Measurements from ENCODE around the gene IL23R. TPM values are rescaled to one million over a fixed set of nuclear protein-coding genes. Genes with fewer than 3 reads are reported as not detected.

IL23R gene
- total and polyA plus RNA-seq, 8 donors, result 1.3 TPM; not detected in 7

DNA sequence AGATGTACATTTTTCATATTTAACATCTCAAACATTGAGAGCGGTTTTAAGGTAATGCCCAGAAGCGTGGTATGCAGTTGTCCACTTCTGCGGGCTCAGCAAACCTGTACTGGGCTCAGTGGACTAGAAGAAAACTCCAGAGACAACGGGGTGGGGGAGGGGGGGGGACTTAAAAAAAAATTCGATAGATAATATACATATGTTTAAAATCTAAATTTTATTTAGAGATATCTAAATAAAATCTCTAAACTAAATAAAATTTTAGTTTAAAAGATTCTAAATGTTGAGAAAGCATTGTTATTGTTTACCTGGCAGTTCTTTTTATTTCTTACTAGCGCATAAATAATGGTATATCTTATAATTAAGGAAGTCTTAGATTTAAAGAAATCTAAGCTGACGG, 140.3 kb downstream of the IL23R start:
- TF ChIP-seq POLR2A (IDR thresholded peaks at IDR 0.05) (no peak), POLR2AphosphoS5 (IDR thresholded peaks at IDR 0.05) (no peak), EP300 (IDR thresholded peaks at IDR 0.05) (no peak)
- TF ChIP-seq, protein P1, sequence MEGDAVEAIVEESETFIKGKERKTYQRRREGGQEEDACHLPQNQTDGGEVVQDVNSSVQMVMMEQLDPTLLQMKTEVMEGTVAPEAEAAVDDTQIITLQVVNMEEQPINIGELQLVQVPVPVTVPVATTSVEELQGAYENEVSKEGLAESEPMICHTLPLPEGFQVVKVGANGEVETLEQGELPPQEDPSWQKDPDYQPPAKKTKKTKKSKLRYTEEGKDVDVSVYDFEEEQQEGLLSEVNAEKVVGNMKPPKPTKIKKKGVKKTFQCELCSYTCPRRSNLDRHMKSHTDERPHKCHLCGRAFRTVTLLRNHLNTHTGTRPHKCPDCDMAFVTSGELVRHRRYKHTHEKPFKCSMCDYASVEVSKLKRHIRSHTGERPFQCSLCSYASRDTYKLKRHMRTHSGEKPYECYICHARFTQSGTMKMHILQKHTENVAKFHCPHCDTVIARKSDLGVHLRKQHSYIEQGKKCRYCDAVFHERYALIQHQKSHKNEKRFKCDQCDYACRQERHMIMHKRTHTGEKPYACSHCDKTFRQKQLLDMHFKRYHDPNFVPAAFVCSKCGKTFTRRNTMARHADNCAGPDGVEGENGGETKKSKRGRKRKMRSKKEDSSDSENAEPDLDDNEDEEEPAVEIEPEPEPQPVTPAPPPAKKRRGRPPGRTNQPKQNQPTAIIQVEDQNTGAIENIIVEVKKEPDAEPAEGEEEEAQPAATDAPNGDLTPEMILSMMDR (IDR thresholded peaks at IDR 0.05), result no peak
- Histone ChIP-seq H3K27ac (no peak overlapping the region), H3K4me3 (no peak overlapping the region), H3K4me1 (peaks cover 11 to 15% (median 13%) of the 10 kb centered on the region in 4 donors), H3K9me3 (no peaks in the 10 kb centered on the region), H3K36me3 (no peaks in the 10 kb centered on the region), H3K27me3 (peaks cover 0 to 20% (median 17%) of the 10 kb centered on the region in 3 donors)
- WGBS, 5 donors, result 88 to 91% (median 89%) methylated on average over 7 of the region's 7 CpGs
- intact Hi-C loops (cut with DNase I; ENCODE audit: low total_unique reads), result no loop called here
- DNase-seq, result no peak

DNA sequence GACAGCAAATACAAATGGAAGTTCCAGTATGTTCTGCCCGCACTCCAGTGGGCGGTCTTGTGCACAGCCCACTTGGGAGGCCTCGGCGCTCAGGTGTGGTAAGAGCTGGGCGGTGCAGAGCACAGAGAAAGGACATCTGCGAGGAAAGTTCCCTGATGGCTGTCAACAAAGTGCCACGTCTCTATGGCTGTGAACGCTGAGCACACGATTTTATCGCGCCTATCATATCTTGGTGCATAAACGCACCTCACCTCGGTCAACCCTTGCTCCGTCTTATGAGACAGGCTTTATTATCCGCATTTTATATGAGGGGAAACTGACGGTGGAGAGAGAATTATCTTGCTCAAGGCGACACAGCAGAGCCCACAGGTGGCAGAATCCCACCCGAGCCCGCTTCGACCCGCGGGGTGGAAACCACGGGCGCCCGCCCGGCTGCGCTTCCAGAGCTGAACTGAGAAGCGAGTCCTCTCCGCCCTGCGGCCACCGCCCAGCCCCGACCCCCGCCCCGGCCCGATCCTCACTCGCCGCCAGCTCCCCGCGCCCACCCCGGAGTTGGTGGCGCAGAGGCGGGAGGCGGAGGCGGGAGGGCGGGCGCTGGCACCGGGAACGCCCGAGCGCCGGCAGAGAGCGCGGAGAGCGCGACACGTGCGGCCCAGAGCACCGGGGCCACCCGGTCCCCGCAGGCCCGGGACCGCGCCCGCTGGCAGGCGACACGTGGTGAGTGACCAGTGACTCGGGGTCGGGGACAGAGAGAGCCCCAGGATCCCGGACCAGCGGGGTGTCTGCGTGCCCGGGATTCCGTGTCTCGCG, 141.2 kb downstream of the IL23R start, which contains the start of gene IL12RB2:
Gene IL12RB2 (plus strand): TSS at position 623 of the 810 bp plus-strand sequence. CDS start 12,496 bp downstream, outside the sequence.
- H3K4me1 ChIP-seq, result peaks cover 11 to 15% (median 13%) of the 10 kb centered on the region in 4 donors
- H3K4me3 ChIP-seq, result peak within 1 kb of the TSS; percentile 49 to 66 (median 54)
- TF ChIP-seq POLR2A (IDR thresholded peaks at IDR 0.05) (no peak), EP300 (IDR thresholded peaks at IDR 0.05) (no peak), POLR2AphosphoS5 (IDR thresholded peaks at IDR 0.05) (no peak)
- H3K27ac ChIP-seq, result peak within 1 kb of the TSS in 2 of 5 donors; percentile 46 to 49
- intact Hi-C loops (cut with DNase I; ENCODE audit: low total_unique reads), result no loop called here
- no peaks in the 10 kb centered on the region for H3K36me3 ChIP-seq
- DNase-seq, result peak; percentile 27 to 74
- no peaks in the 10 kb centered on the region for H3K9me3 ChIP-seq
- 2 to 7% (median 2%) methylated on average over 28 to 75 of the region's 75 CpGs for WGBS, 5 donors
- H3K27me3 ChIP-seq, result peaks cover 0 to 20% (median 17%) of the 10 kb centered on the region in 3 donors

DNA sequence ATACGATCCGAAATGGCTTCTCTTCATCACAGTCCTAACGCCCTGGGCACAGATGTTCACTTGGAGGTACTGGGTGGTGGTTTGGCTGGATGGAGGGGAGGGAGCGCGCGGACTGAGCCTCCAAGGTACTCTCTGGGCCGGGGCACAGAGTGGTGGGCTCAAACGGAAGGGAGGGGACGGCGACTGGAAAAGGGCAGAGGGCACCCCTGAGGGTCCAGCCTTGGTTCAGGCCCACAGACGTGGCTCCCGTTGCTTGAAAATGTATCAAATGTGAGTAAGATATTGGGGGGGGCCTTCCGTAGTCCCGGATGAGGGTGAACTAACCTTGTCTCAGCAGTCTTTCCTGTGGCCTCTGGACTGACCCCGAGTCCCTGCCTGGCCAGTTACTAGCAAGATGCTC, 141.9 kb downstream of the IL23R start:
- intact Hi-C loops (cut with DNase I; ENCODE audit: low total_unique reads), result no loop called here
- peak overlapping the region; percentile 49 to 66 (median 54) for H3K4me3 ChIP-seq
- WGBS, 5 donors, result 31 to 46% (median 41%) methylated on average over 13 to 15 of the region's 15 CpGs

More for the DNA sequence above, 141.9 kb downstream of the IL23R start:
- TF ChIP-seq POLR2AphosphoS5 (IDR thresholded peaks at IDR 0.05) (no peak), EP300 (IDR thresholded peaks at IDR 0.05) (no peak), POLR2A (IDR thresholded peaks at IDR 0.05) (no peak)
- TF ChIP-seq, protein P1 (IDR thresholded peaks at IDR 0.05), result no peak
- no peaks in the 10 kb centered on the region for H3K9me3 ChIP-seq
- peaks cover 0 to 20% (median 17%) of the 10 kb centered on the region in 3 donors for H3K27me3 ChIP-seq
- no peaks in the 10 kb centered on the region for H3K36me3 ChIP-seq
- no peak overlapping the region for H3K27ac ChIP-seq
- peaks cover 11 to 15% (median 13%) of the 10 kb centered on the region in 4 donors for H3K4me1 ChIP-seq
- peak in 1 of 2 donors; percentile 15 for DNase-seq

Small RNAs within 50 kb of the gene (small RNA-seq; reads per million reads assigned to genes)
- gene RNU4ATAC4P (0 reads per million in 4 donors), gene RNU6-586P (0 reads per million in 4 donors)

Other genes starting within 250 kb of the IL23R start
- gene DNAI4, start 241.6 kb upstream of the IL23R start, total RNA-seq, result 1 to 10 TPM in 4 of 5 donors, not detected in 1; 6.2 to 9.5 (median 8.0) TPM
- 1 to 10 TPM in 2 of 3 donors, under 1 TPM in 1; 0.44 to 2.4 (median 2.1) TPM for gene DNAI4, start 241.6 kb upstream of the IL23R start, polyA plus RNA-seq
- gene MIER1, start 241.5 kb upstream of the IL23R start, total RNA-seq, result 10 to 100 TPM in 4 of 5 donors, 1 to 10 TPM in 1; 6.4 to 57.6 (median 34.1) TPM
- gene MIER1, start 241.5 kb upstream of the IL23R start, polyA plus RNA-seq, result 10 to 100 TPM; 11.0 to 25.1 (median 12.7) TPM
- 10 to 100 TPM in 4 of 5 donors, 1 to 10 TPM in 1; 8.8 to 40.8 (median 19.4) TPM for gene SLC35D1, start 112.3 kb upstream of the IL23R start, total RNA-seq
- 1 to 10 TPM; 1.7 to 4.0 (median 2.3) TPM for gene SLC35D1, start 112.3 kb upstream of the IL23R start, polyA plus RNA-seq
- not detected for gene C1orf141, start 31.5 kb upstream of the IL23R start, total RNA-seq
- not detected for gene C1orf141, start 31.5 kb upstream of the IL23R start, polyA plus RNA-seq
- gene IL12RB2, start 141.4 kb downstream of the IL23R start, total RNA-seq, result 1 to 10 TPM in 1 of 5 donors, under 1 TPM in 2, not detected in 2; 0.29 to 1.2 (median 0.92) TPM
- gene IL12RB2, start 141.4 kb downstream of the IL23R start, polyA plus RNA-seq, result under 1 TPM in 2 of 3 donors, not detected in 1; 0.06 to 0.18 TPM